IgD-negative memory B cell (primary cell): ENCODE results near the gene PHF3. TPM values are rescaled to one million over a fixed set of nuclear protein-coding genes. Genes with fewer than 3 reads are reported as not detected.

ENCODE experiments used
- H3K27ac Mint-ChIP-seq, 3 donors: one replicate each; pipeline ENCODE4 v1.8.0; 2020 to 2022; ENCODE audit warnings: mild to moderate bottlenecking in 3 of 3, mixed read lengths in 3 of 3, moderate library complexity in 1 of 3
- H3K27me3 Mint-ChIP-seq: one replicate; pipeline ENCODE4 v1.8.0; 2021; ENCODE audit warnings: mixed read lengths
- H3K36me3 Mint-ChIP-seq: one replicate; pipeline ENCODE4 v1.8.0; 2020; ENCODE audit warnings: mild to moderate bottlenecking, mixed read lengths
- H3K4me1 Mint-ChIP-seq, 3 donors: one replicate each; pipeline ENCODE4 v1.8.0; 2020 to 2022; ENCODE audit warnings: mixed read lengths in 3 of 3, mild to moderate bottlenecking in 1 of 3
- H3K4me3 Mint-ChIP-seq, 4 donors: one replicate each; pipeline ENCODE4 v1.8.0; 2020 to 2022; ENCODE audit warnings: mild to moderate bottlenecking in 4 of 4, mixed read lengths in 4 of 4, moderate library complexity in 3 of 4
- H3K9me3 Mint-ChIP-seq, 3 donors: one replicate each; pipeline ENCODE4 v1.8.0; 2020 to 2021; ENCODE audit warnings: mixed read lengths in 3 of 3, mild to moderate bottlenecking in 1 of 3
- polyA plus RNA-seq: library from polyadenylated mRNA; unstranded; fragments of 300-500 nt; fragmentation: Illumina TruSeq; gene quantifications from one replicate; pipeline ENCODE4 v1.2.3, GENCODE V29; 2021

The PHF3 gene
- 36.6 TPM for polyA plus RNA-seq

GRCh38 chr6:63635588-63636517 is at the start of gene PHF3:
PHF3 (plus strand) TSS chr6:63635802; CDS start chr6:63646552, 10,750 bp downstream.
- peaks cover 3% of the 10 kb centered on the region for H3K36me3 Mint-ChIP-seq
- H3K9me3 Mint-ChIP-seq, result no peaks in the 10 kb centered on the region
- H3K27ac Mint-ChIP-seq, result peak within 1 kb of the TSS; percentile 95 to 98 (median 96)
- H3K4me3 Mint-ChIP-seq, result peak within 1 kb of the TSS; percentile 95 to 99 (median 98)
- peaks cover 24 to 41% (median 33%) of the 10 kb centered on the region in 3 donors for H3K4me1 Mint-ChIP-seq
- peaks cover 1% of the 10 kb centered on the region for H3K27me3 Mint-ChIP-seq

GRCh38 chr6:63589952-63590411 is 45.6 kb upstream of the PHF3 start:
- H3K9me3 Mint-ChIP-seq, result no peaks in the 10 kb centered on the region
- no peak overlapping the region for H3K4me3 Mint-ChIP-seq
- no peaks in the 10 kb centered on the region for H3K4me1 Mint-ChIP-seq
- H3K27ac Mint-ChIP-seq, result no peak overlapping the region
- no peaks in the 10 kb centered on the region for H3K27me3 Mint-ChIP-seq
- H3K36me3 Mint-ChIP-seq, result peaks cover 2% of the 10 kb centered on the region

GRCh38 chr6:63592886-63593285 is 42.7 kb upstream of the PHF3 start:
- H3K27me3 Mint-ChIP-seq, result no peaks in the 10 kb centered on the region
- peaks cover 1 to 3% (median 3%) of the 10 kb centered on the region in 3 donors for H3K4me1 Mint-ChIP-seq
- no peaks in the 10 kb centered on the region for H3K9me3 Mint-ChIP-seq
- H3K36me3 Mint-ChIP-seq, result no peaks in the 10 kb centered on the region
- H3K4me3 Mint-ChIP-seq, result no peak overlapping the region
- H3K27ac Mint-ChIP-seq, result no peak overlapping the region

GRCh38 chr6:63597141-63598048 is 38.2 kb upstream of the PHF3 start:
- Mint-ChIP-seq H3K27me3 (no peaks in the 10 kb centered on the region), H3K36me3 (no peaks in the 10 kb centered on the region), H3K27ac (peak overlapping the region in 1 of 3 donors; percentile 17)

GRCh38 chr6:63598049-63599036 is 37.3 kb upstream of the PHF3 start:
- Mint-ChIP-seq H3K36me3 (no peaks in the 10 kb centered on the region), H3K4me1 (peaks cover 9 to 12% (median 12%) of the 10 kb centered on the region in 3 donors)

More at GRCh38 chr6:63597141-63598048, 38.2 kb upstream of the PHF3 start:
- peak overlapping the region in 3 of 4 donors; percentile 33 to 94 (median 79) for H3K4me3 Mint-ChIP-seq
- H3K9me3 Mint-ChIP-seq, result no peaks in the 10 kb centered on the region
- peaks cover 9 to 12% (median 12%) of the 10 kb centered on the region in 3 donors for H3K4me1 Mint-ChIP-seq

GRCh38 chr6:63599243-63599642 is 36.4 kb upstream of the PHF3 start:
- Mint-ChIP-seq H3K36me3 (no peaks in the 10 kb centered on the region), H3K4me1 (peaks cover 9 to 12% (median 12%) of the 10 kb centered on the region in 3 donors), H3K27me3 (no peaks in the 10 kb centered on the region), H3K9me3 (no peaks in the 10 kb centered on the region), H3K4me3 (peak overlapping the region in 1 of 4 donors; percentile 33), H3K27ac (no peak overlapping the region)

More at GRCh38 chr6:63598049-63599036, 37.3 kb upstream of the PHF3 start:
- peak overlapping the region; percentile 33 to 94 (median 86) for H3K4me3 Mint-ChIP-seq
- peak overlapping the region in 1 of 3 donors; percentile 17 for H3K27ac Mint-ChIP-seq
- no peaks in the 10 kb centered on the region for H3K27me3 Mint-ChIP-seq
- no peaks in the 10 kb centered on the region for H3K9me3 Mint-ChIP-seq

GRCh38 chr6:63600136-63600535 is 35.5 kb upstream of the PHF3 start:
- no peaks in the 10 kb centered on the region for H3K36me3 Mint-ChIP-seq
- no peak overlapping the region for H3K4me3 Mint-ChIP-seq
- H3K27ac Mint-ChIP-seq, result no peak overlapping the region
- peaks cover 9 to 12% (median 12%) of the 10 kb centered on the region in 3 donors for H3K4me1 Mint-ChIP-seq
- H3K27me3 Mint-ChIP-seq, result no peaks in the 10 kb centered on the region
- H3K9me3 Mint-ChIP-seq, result no peaks in the 10 kb centered on the region

- H3K36me3 Mint-ChIP-seq, result no peaks in the 10 kb centered on the region
- no peak overlapping the region for H3K27ac Mint-ChIP-seq
- no peak overlapping the region for H3K4me3 Mint-ChIP-seq
- H3K27me3 Mint-ChIP-seq, result no peaks in the 10 kb centered on the region
- H3K4me1 Mint-ChIP-seq, result peaks cover 0 to 2% (median 0%) of the 10 kb centered on the region in 3 donors
- no peaks in the 10 kb centered on the region for H3K9me3 Mint-ChIP-seq
Observed at GRCh38 chr6:63609231-63609630, 26.4 kb upstream of the PHF3 start.

GRCh38 chr6:63610944-63611343 is 24.7 kb upstream of the PHF3 start:
- no peaks in the 10 kb centered on the region for H3K36me3 Mint-ChIP-seq
- H3K4me3 Mint-ChIP-seq, result no peak overlapping the region

GRCh38 chr6:63611560-63611959 is 24.0 kb upstream of the PHF3 start:
- no peaks in the 10 kb centered on the region for H3K36me3 Mint-ChIP-seq
- H3K4me3 Mint-ChIP-seq, result no peak overlapping the region
- no peak overlapping the region for H3K27ac Mint-ChIP-seq
- no peaks in the 10 kb centered on the region for H3K9me3 Mint-ChIP-seq
- peaks cover 0 to 2% (median 0%) of the 10 kb centered on the region in 3 donors for H3K4me1 Mint-ChIP-seq
- H3K27me3 Mint-ChIP-seq, result no peaks in the 10 kb centered on the region

More at GRCh38 chr6:63610944-63611343, 24.7 kb upstream of the PHF3 start:
- H3K27me3 Mint-ChIP-seq, result no peaks in the 10 kb centered on the region
- no peaks in the 10 kb centered on the region for H3K9me3 Mint-ChIP-seq
- no peak overlapping the region for H3K27ac Mint-ChIP-seq
- peaks cover 0 to 2% (median 0%) of the 10 kb centered on the region in 3 donors for H3K4me1 Mint-ChIP-seq

GRCh38 chr6:63615590-63615989 is 20.0 kb upstream of the PHF3 start:
- Mint-ChIP-seq H3K27me3 (no peaks in the 10 kb centered on the region), H3K4me3 (no peak overlapping the region), H3K9me3 (no peaks in the 10 kb centered on the region), H3K36me3 (no peaks in the 10 kb centered on the region), H3K27ac (no peak overlapping the region), H3K4me1 (peaks cover 0 to 2% (median 0%) of the 10 kb centered on the region in 3 donors)

- no peak overlapping the region for H3K27ac Mint-ChIP-seq
- peaks cover 8% of the 10 kb centered on the region for H3K27me3 Mint-ChIP-seq
- H3K36me3 Mint-ChIP-seq, result peaks cover 3% of the 10 kb centered on the region
- no peaks in the 10 kb centered on the region for H3K4me1 Mint-ChIP-seq
- no peak overlapping the region for H3K4me3 Mint-ChIP-seq
- H3K9me3 Mint-ChIP-seq, result no peaks in the 10 kb centered on the region
Observed at GRCh38 chr6:63624091-63624490, 11.5 kb upstream of the PHF3 start.

- H3K36me3 Mint-ChIP-seq, result peaks cover 6% of the 10 kb centered on the region
- no peak overlapping the region for H3K27ac Mint-ChIP-seq
- H3K9me3 Mint-ChIP-seq, result no peaks in the 10 kb centered on the region
- H3K4me3 Mint-ChIP-seq, result no peak overlapping the region
- H3K27me3 Mint-ChIP-seq, result peaks cover 1% of the 10 kb centered on the region
- peaks cover 0 to 7% (median 6%) of the 10 kb centered on the region in 3 donors for H3K4me1 Mint-ChIP-seq
Observed at GRCh38 chr6:63630466-63630865, 5.1 kb upstream of the PHF3 start.

GRCh38 chr6:63634630-63635029 is 972 bp upstream of the PHF3 start:
- peak overlapping the region in 2 of 4 donors; percentile 95 to 99 for H3K4me3 Mint-ChIP-seq
- H3K36me3 Mint-ChIP-seq, result peaks cover 3% of the 10 kb centered on the region
- no peaks in the 10 kb centered on the region for H3K9me3 Mint-ChIP-seq
- H3K27me3 Mint-ChIP-seq, result peaks cover 1% of the 10 kb centered on the region
- H3K27ac Mint-ChIP-seq, result peak overlapping the region in 2 of 3 donors; percentile 95 to 98
- H3K4me1 Mint-ChIP-seq, result peaks cover 15 to 32% (median 25%) of the 10 kb centered on the region in 3 donors
